CD1c-positive myeloid dendritic cell (primary cell): Measurements from ENCODE around the gene DNM2.
A peak's percentile ranks its signal among the peaks of the same experiment; 100 is the strongest.
"Not testable (repeated sequence)": the region's sequence is repeated elsewhere in the genome, so short reads cannot be mapped to it uniquely, and the experiment has no call there.

ENCODE experiments used
- DNase-seq: peaks from one replicate; pipeline ENCODE4 v3.0.0-alpha.2; 2016; ENCODE audit errors: extremely low spot score

The DNM2 gene

GRCh38 chr19:10717356-10718204 is at the start of gene DNM2:
DNM2 (plus strand) TSS chr19:10718079; CDS start chr19:10718243, 164 bp downstream.
- peak; percentile 100 for DNase-seq

- DNase-seq, result no peak
Observed at GRCh38 chr19:10669246-10669645, 48.6 kb upstream of the DNM2 start.

GRCh38 chr19:10670182-10670581 is 47.7 kb upstream of the DNM2 start:
- no peak for DNase-seq

- no peak for DNase-seq
Observed at GRCh38 chr19:10670876-10671804, 46.7 kb upstream of the DNM2 start.

GRCh38 chr19:10671922-10672321 is 46.0 kb upstream of the DNM2 start:
- DNase-seq, result not testable (repeated sequence)

- DNase-seq, result not testable (repeated sequence)
Observed at GRCh38 chr19:10675214-10675613, 42.7 kb upstream of the DNM2 start.

GRCh38 chr19:10677751-10678150 is 40.1 kb upstream of the DNM2 start:
- DNase-seq, result no peak

- DNase-seq, result no peak
Observed at GRCh38 chr19:10678813-10679212, 39.1 kb upstream of the DNM2 start.

GRCh38 chr19:10679743-10680142 is 38.1 kb upstream of the DNM2 start:
- DNase-seq, result no peak

- DNase-seq, result no peak
Observed at GRCh38 chr19:10680545-10681135, 37.2 kb upstream of the DNM2 start.

- no peak for DNase-seq
Observed at GRCh38 chr19:10681658-10682057, 36.2 kb upstream of the DNM2 start.

GRCh38 chr19:10682397-10683063 is 35.3 kb upstream of the DNM2 start:
- no peak for DNase-seq

GRCh38 chr19:10683064-10683426 is 34.8 kb upstream of the DNM2 start:
- DNase-seq, result no peak

GRCh38 chr19:10683582-10683981 is 34.3 kb upstream of the DNM2 start:
- no peak for DNase-seq

- DNase-seq, result no peak
Observed at GRCh38 chr19:10685210-10685609, 32.7 kb upstream of the DNM2 start.

- no peak for DNase-seq
Observed at GRCh38 chr19:10686193-10686592, 31.7 kb upstream of the DNM2 start.

- no peak for DNase-seq
Observed at GRCh38 chr19:10686661-10687517, 31.0 kb upstream of the DNM2 start.

- no peak for DNase-seq
Observed at GRCh38 chr19:10687518-10688288, 30.2 kb upstream of the DNM2 start.

- DNase-seq, result no peak
Observed at GRCh38 chr19:10688545-10689280, 29.2 kb upstream of the DNM2 start.
